Measurements from ENCODE around the gene BBS2. TPM values are rescaled to one million over a fixed set of nuclear protein-coding genes. Genes with fewer than 3 reads are reported as not detected.

The BBS2 gene
- total and polyA plus RNA-seq, 12 donors, result 11.7 to 75.9 (median 54.9) TPM

DNA sequence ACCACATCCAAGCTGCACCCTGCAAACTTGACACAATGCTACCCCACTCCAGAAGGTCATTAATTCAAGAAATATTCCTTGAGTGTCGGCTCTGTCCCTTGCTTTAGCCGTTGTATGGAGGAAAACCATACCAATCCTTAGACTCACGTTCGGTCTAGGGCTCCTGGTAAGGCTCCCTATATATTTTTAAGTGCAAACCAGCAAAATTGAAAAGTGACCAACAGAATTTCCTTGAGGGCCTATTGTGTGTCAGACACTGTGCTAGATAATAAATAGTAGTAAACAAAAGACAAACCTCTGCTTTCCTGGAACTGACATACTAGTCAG is 390 bp upstream of the BBS2 start:
- H3K27me3 ChIP-seq, result no peaks in the 10 kb centered on the region
- TF ChIP-seq, protein P1, sequence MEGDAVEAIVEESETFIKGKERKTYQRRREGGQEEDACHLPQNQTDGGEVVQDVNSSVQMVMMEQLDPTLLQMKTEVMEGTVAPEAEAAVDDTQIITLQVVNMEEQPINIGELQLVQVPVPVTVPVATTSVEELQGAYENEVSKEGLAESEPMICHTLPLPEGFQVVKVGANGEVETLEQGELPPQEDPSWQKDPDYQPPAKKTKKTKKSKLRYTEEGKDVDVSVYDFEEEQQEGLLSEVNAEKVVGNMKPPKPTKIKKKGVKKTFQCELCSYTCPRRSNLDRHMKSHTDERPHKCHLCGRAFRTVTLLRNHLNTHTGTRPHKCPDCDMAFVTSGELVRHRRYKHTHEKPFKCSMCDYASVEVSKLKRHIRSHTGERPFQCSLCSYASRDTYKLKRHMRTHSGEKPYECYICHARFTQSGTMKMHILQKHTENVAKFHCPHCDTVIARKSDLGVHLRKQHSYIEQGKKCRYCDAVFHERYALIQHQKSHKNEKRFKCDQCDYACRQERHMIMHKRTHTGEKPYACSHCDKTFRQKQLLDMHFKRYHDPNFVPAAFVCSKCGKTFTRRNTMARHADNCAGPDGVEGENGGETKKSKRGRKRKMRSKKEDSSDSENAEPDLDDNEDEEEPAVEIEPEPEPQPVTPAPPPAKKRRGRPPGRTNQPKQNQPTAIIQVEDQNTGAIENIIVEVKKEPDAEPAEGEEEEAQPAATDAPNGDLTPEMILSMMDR (IDR thresholded peaks at IDR 0.05), result no peak
- peak overlapping the region; percentile 35 to 94 (median 90) for H3K27ac ChIP-seq
- no peaks in the 10 kb centered on the region for H3K36me3 ChIP-seq
- ATAC-seq (peak in 2 of 8 donors; percentile 15 to 19), DNase-seq (no peak)
- intact Hi-C loops (cut with DNase I), result no loop called here
- 25 to 37% methylated on average over 4 of the region's 4 CpGs for WGBS, 2 donors
- H3K4me3 ChIP-seq, result peak overlapping the region; percentile 71 to 99 (median 92)
- H3K4me1 ChIP-seq, result peaks cover 0 to 51% (median 38%) of the 10 kb centered on the region in 9 donors
- H3K9me3 ChIP-seq, result no peaks in the 10 kb centered on the region

GRCh38 chr16:56518425-56518824 is 1.4 kb downstream of the BBS2 start:
- TF ChIP-seq, protein P1 (IDR thresholded peaks at IDR 0.05), result no peak
- Histone ChIP-seq H3K4me3 (peak overlapping the region in 1 of 10 donors; percentile 90), H3K27ac (peak overlapping the region in 3 of 10 donors; percentile 25 to 93 (median 37)), H3K9me3 (no peaks in the 10 kb centered on the region), H3K4me1 (peaks cover 0 to 63% (median 40%) of the 10 kb centered on the region in 9 donors), H3K36me3 (peaks cover 0 to 3% (median 0%) of the 10 kb centered on the region in 9 donors), H3K27me3 (no peaks in the 10 kb centered on the region)
- intact Hi-C loops (cut with DNase I), result loop anchor here in 7 of 10 donors (5.0 to 10.0 kb wide), 4 partner anchors 76 to 186 kb away; no protein-coding TSS in a partner anchor
- WGBS, 2 donors, result 73% methylated on average over 7 of the region's 7 CpGs
- no peak for DNase-seq
- peak in 2 of 8 donors; percentile 9 to 19 for ATAC-seq

DNA sequence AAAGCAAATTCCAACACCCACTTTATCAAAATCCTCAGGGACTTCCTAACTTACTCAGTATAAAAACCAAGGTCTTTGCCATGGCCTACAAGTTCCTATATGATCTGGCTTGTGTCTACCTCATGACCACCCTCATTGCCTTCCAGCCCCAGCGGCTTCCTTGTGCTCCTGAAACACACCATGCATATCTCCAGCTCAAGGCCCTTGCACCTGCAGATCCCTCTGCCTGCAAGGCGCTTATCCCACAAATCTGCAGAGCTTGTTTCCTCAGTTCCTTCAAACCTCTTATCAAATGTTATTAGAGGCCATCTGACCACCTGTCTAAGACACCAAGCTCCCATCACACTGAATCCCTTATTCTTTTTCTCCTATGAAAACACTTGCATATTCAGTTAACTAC is 2.6 kb downstream of the BBS2 start:
- H3K4me1 ChIP-seq, result peaks cover 0 to 67% (median 44%) of the 10 kb centered on the region in 9 donors
- intact Hi-C loops (cut with DNase I), result loop anchor here in 7 of 10 donors (5.0 to 10.0 kb wide), 4 partner anchors 78 to 188 kb away; no protein-coding TSS in a partner anchor
- WGBS, 2 donors, result 94 to 97% methylated on average over 2 of the region's 2 CpGs

DNA sequence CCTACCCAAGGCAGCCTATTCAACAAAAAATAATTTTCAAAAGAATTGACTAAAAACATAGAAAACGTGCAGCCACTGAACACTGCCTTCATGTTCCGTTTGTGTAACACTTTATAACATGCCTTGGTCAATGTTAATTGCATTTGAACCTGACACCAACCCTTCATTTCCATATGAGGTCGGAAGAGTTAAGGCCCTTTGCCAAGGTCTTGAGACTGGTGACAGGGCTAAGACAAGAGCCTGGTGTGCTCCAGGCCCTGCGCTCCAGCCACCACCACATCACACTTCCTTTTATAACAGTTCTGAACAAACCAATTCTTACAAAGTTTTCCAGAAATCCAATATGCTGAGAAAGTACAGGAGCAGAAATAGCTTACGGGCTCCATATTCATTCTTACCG is 4.2 kb downstream of the BBS2 start:
- no peak for ATAC-seq
- Histone ChIP-seq H3K9me3 (no peaks in the 10 kb centered on the region), H3K4me1 (peaks cover 0 to 66% (median 44%) of the 10 kb centered on the region in 9 donors), H3K36me3 (peaks cover 0 to 30% (median 0%) of the 10 kb centered on the region in 9 donors), H3K27me3 (no peaks in the 10 kb centered on the region), H3K4me3 (no peak overlapping the region), H3K27ac (peak overlapping the region in 1 of 10 donors; percentile 12)
- no peak for DNase-seq
- intact Hi-C loops (cut with DNase I), result loop anchor here in 9 of 10 donors (2.0 to 10.0 kb wide), 7 partner anchors 79 to 189 kb away; no protein-coding TSS in a partner anchor
- TF ChIP-seq, protein P1 (IDR thresholded peaks at IDR 0.05), result no peak
- 61 to 65% methylated on average over 6 of the region's 6 CpGs for WGBS, 2 donors

More for the DNA sequence above, 2.6 kb downstream of the BBS2 start:
- peaks cover 0 to 15% (median 0%) of the 10 kb centered on the region in 9 donors for H3K36me3 ChIP-seq
- H3K27me3 ChIP-seq, result no peaks in the 10 kb centered on the region
- H3K4me3 ChIP-seq, result no peak overlapping the region
- TF ChIP-seq, protein P1 (IDR thresholded peaks at IDR 0.05), result no peak
- no peak for ATAC-seq
- no peak overlapping the region for H3K27ac ChIP-seq
- DNase-seq, result no peak
- H3K9me3 ChIP-seq, result no peaks in the 10 kb centered on the region

Data from heart right ventricle (tissue), 16 donors.